Gastroesophageal sphincter (tissue), 4 donors: ENCODE results near the gene BOLA3. TPM values are rescaled to one million over a fixed set of nuclear protein-coding genes. Genes with fewer than 3 reads are reported as not detected.

Experiments
- ATAC-seq: fragments of 150-250 bp; one replicate; pipeline ENCODE4 v1.9.1; 2016; ENCODE audit warnings: mild to moderate bottlenecking, moderate library complexity
- H3K27ac ChIP-seq, 4 donors: fragments of 200-600 bp; sonication (generic) in 3 of 4; 1 replicate in 3 of 4; 2 replicates in 1 of 4; pipeline ENCODE4 v1.5.1; 2016 to 2019
- H3K27me3 ChIP-seq: fragments of 200-600 bp; sonication (generic); one replicate; pipeline ENCODE4 v1.5.1; 2019
- H3K36me3 ChIP-seq, 2 donors: fragments of 200-600 bp; sonication (generic); one replicate each; pipeline ENCODE4 v1.5.1; 2019; ENCODE audit warnings: control low read depth in 1 of 2
- H3K4me1 ChIP-seq, 3 donors: fragments of 200-600 bp; sonication (generic); 1 replicate in 2 of 3; 2 replicates in 1 of 3; pipeline ENCODE4 v1.5.1; 2016 to 2019; ENCODE audit warnings: control low read depth in 2 of 3
- H3K4me3 ChIP-seq, 2 donors: fragments of 200-600 bp; sonication (generic); one replicate each; pipeline ENCODE4 v1.5.1; 2019; ENCODE audit warnings: mild to moderate bottlenecking in 1 of 2, moderate library complexity in 1 of 2
- H3K9me3 ChIP-seq, 3 donors: fragments of 200-600 bp; sonication (generic); one replicate each; pipeline ENCODE4 v1.5.1; 2017 to 2019; ENCODE audit warnings: control low read depth in 2 of 3
- EP300 ChIP-seq: sonication (generic); formaldehyde crosslinking; IDR thresholded peaks from one replicate; pipeline ENCODE4 v1.6.1; 2017; ENCODE audit warnings: antibody characterized with exemption, mild to moderate bottlenecking
- POLR2A ChIP-seq, 2 donors: fragments of 450-650 bp; IDR thresholded peaks; one replicate each; pipeline ENCODE4 v1.6.1; 2017; ENCODE audit warnings: antibody characterized with exemption in 2 of 2, mild to moderate bottlenecking in 2 of 2, moderate library complexity in 1 of 2
- POLR2AphosphoS5 ChIP-seq: sonication (generic); formaldehyde crosslinking; IDR thresholded peaks from one replicate; pipeline ENCODE4 v1.6.1; 2017; ENCODE audit warnings: antibody characterized with exemption
- WGBS, 2 donors: methylation state at CpG; one replicate each; pipeline ENCODE4 v1.1.5; 2018; ENCODE audit warnings: low coverage in 1 of 2; 5-methylcytosine and 5-hydroxymethylcytosine counted together
- total RNA-seq, 4 donors: library from RNA; depleted of rRNA; stranded (reverse); fragments of >200 nt; gene quantifications; one replicate each; pipeline ENCODE4 v1.1.0, GENCODE V29; 2016
- TF ChIP-seq, protein P1 (sequence below), 4 experiments: fragments of 200-600 bp in 2 of 4; fragments of 450-650 bp in 2 of 4; sonication (generic) in 1 of 4; IDR thresholded peaks; one replicate each; pipeline ENCODE4 v1.5.1; 2017 to 2019; ENCODE audit warnings: antibody characterized with exemption in 4 of 4, mild to moderate bottlenecking in 2 of 4, moderate library complexity in 2 of 4

BOLA3 gene
- total RNA-seq, 4 donors from 2014 or later = 15.5 to 43.1 (median 30.5) TPM

DNA sequence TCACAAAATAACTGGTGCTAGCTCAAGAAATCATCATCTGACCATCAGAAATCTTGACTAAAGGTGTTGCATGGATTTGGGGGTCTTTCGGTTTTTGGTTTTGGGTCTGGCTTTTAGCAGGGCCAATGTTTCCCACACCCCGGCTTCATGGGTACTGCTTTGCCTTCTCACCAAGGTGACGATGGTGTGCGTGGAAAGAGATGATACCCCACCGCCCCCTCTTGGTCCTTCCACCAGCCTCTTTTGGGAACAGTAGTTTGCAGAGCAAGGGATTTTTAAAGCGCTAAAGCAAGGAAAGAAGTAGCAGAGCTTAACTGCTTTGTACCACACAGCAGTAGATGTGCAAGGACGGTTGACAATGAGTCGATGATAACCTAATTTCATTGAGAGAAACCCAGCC, 42.3 kb downstream of the BOLA3 start:
- Histone ChIP-seq H3K9me3 (no peaks in the 10 kb centered on the region), H3K36me3 (peaks cover 0 to 36% of the 10 kb centered on the region in 2 donors), H3K4me3 (no peak overlapping the region), H3K4me1 (no peaks in the 10 kb centered on the region), H3K27me3 (no peaks in the 10 kb centered on the region), H3K27ac (no peak overlapping the region)
- ATAC-seq = no peak
- WGBS, 2 donors = 100% methylated on average over 2 of the region's 8 CpGs
- no peak for TF ChIP-seq EP300
- TF ChIP-seq, protein P1, sequence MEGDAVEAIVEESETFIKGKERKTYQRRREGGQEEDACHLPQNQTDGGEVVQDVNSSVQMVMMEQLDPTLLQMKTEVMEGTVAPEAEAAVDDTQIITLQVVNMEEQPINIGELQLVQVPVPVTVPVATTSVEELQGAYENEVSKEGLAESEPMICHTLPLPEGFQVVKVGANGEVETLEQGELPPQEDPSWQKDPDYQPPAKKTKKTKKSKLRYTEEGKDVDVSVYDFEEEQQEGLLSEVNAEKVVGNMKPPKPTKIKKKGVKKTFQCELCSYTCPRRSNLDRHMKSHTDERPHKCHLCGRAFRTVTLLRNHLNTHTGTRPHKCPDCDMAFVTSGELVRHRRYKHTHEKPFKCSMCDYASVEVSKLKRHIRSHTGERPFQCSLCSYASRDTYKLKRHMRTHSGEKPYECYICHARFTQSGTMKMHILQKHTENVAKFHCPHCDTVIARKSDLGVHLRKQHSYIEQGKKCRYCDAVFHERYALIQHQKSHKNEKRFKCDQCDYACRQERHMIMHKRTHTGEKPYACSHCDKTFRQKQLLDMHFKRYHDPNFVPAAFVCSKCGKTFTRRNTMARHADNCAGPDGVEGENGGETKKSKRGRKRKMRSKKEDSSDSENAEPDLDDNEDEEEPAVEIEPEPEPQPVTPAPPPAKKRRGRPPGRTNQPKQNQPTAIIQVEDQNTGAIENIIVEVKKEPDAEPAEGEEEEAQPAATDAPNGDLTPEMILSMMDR (IDR thresholded peaks at IDR 0.05) = no peak
- no peak for TF ChIP-seq POLR2AphosphoS5
- no peak for TF ChIP-seq POLR2A (IDR thresholded peaks at IDR 0.05)

DNA sequence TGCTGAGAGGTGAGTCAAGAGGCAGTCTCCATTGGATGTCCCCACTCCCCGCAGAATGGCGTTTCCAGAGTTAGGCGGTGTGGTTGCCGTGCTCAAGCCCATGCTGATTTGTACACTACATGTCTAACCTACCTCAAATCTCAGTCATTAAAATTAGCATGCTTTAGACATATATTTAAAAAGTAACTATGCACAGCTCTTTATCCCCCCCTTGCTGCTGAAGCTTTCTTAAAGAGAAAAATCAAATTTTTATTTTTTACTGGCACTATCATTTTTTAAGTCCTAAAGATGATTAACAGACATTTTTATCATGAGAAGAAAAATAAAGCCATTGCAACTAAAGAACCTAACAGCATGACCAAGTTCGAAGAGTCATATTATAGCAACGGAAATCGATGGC, 42.9 kb downstream of the BOLA3 start:
- H3K27ac ChIP-seq = no peak overlapping the region
- H3K9me3 ChIP-seq = no peaks in the 10 kb centered on the region
- no peaks in the 10 kb centered on the region for H3K4me1 ChIP-seq
- WGBS, 2 donors = 91 to 100% methylated on average over 3 to 7 of the region's 7 CpGs
- H3K36me3 ChIP-seq = peaks cover 0 to 42% of the 10 kb centered on the region in 2 donors
- no peak for ATAC-seq
- H3K27me3 ChIP-seq = no peaks in the 10 kb centered on the region
- TF ChIP-seq POLR2A (IDR thresholded peaks at IDR 0.05) = no peak
- TF ChIP-seq, protein P1 (IDR thresholded peaks at IDR 0.05) = peak in 1 of 4 experiments; percentile 27
- no peak overlapping the region for H3K4me3 ChIP-seq

DNA sequence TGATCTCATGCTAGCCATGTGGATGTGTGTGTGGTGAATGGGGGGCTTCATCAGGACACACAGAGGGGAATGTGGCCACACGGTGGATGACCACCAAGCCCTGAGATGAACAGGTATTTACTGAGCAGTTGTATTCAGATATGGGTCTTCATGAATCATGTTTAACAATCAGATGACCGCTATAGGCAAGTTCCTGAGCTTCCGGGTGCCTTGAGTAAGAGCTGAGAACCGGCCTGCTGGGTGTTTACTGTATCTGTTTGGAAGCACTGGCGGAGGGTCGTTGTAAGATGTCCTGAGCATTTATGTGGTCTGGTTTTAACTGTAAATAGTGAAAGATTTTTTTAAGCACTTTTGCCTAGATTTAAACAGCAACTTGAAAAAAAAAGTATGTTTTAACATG, 43.9 kb downstream of the BOLA3 start:
- H3K9me3 ChIP-seq = no peaks in the 10 kb centered on the region
- no peak for ATAC-seq
- 78 to 91% methylated on average over 3 to 4 of the region's 6 CpGs for WGBS, 2 donors
- no peak overlapping the region for H3K27ac ChIP-seq
- no peak for TF ChIP-seq POLR2A (IDR thresholded peaks at IDR 0.05)
- TF ChIP-seq EP300 = no peak
- TF ChIP-seq POLR2AphosphoS5 = no peak
- TF ChIP-seq, protein P1 (IDR thresholded peaks at IDR 0.05) = no peak
- no peak overlapping the region for H3K4me3 ChIP-seq
- H3K4me1 ChIP-seq = no peaks in the 10 kb centered on the region
- H3K36me3 ChIP-seq = peaks cover 0 to 51% of the 10 kb centered on the region in 2 donors
- H3K27me3 ChIP-seq = no peaks in the 10 kb centered on the region

DNA sequence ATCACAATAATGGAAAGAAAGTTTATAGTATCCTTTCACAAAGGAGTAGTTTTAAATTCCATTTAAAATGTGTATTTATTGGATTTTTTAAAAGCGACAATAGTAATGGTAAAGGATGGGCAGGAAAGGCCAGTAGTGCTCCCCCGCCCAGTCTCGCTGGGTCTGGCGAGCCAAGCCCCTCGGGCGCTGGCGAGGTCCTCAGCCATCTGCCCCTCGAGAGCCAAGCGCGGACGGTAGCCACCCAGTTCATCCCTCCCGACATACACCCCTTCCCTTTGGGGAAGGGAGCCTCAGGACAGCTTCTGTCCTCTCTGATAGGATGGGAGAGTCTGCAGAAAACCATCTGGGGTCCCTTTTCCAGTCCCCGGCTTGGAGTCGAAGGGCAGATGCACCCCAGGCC, 45.2 kb downstream of the BOLA3 start:
- Histone ChIP-seq H3K36me3 (peaks cover 0 to 56% of the 10 kb centered on the region in 2 donors), H3K27me3 (no peaks in the 10 kb centered on the region), H3K4me3 (no peak overlapping the region), H3K9me3 (no peaks in the 10 kb centered on the region), H3K4me1 (no peaks in the 10 kb centered on the region), H3K27ac (no peak overlapping the region)
- 94 to 100% methylated on average over 1 to 12 of the region's 14 CpGs for WGBS, 2 donors
- ATAC-seq = no peak
- TF ChIP-seq POLR2AphosphoS5 (no peak), EP300 (no peak), POLR2A (IDR thresholded peaks at IDR 0.05) (no peak)
- TF ChIP-seq, protein P1 (IDR thresholded peaks at IDR 0.05) = no peak

DNA sequence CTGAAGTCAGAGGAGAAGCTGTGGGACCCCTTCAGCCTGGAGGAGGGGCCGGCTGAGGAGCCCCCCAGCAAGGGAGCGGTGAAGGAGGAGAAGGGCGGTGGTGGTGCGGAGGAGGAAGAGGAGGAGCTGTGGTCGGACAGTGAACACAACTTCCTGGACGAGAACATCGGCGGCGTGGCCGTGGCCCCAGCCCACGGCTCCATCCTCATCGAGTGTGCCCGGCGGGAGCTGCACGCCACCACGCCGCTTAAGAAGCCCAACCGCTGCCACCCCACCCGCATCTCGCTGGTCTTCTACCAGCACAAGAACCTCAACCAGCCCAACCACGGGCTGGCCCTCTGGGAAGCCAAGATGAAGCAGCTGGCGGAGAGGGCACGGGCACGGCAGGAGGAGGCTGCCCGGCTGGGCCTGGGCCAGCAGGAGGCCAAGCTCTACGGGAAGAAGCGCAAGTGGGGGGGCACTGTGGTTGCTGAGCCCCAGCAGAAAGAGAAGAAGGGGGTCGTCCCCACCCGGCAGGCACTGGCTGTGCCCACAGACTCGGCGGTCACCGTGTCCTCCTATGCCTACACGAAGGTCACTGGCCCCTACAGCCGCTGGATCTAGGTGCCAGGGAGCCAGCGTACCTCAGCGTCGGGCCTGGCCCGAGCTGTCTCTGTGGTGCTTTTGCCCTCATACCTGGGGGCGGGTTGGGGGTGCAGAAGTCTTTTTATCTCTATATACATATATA, 46.0 kb downstream of the BOLA3 start:
- H3K27ac ChIP-seq = no peak overlapping the region
- peaks cover 0 to 57% of the 10 kb centered on the region in 2 donors for H3K36me3 ChIP-seq

More for the DNA sequence above, 46.0 kb downstream of the BOLA3 start:
- WGBS, 2 donors = 94 to 100% methylated on average over 4 to 12 of the region's 39 CpGs
- no peak for ATAC-seq
- TF ChIP-seq, protein P1 (IDR thresholded peaks at IDR 0.05) = no peak
- TF ChIP-seq EP300 = no peak
- no peak for TF ChIP-seq POLR2A (IDR thresholded peaks at IDR 0.05)
- TF ChIP-seq POLR2AphosphoS5 = no peak
- H3K4me1 ChIP-seq = no peaks in the 10 kb centered on the region
- no peak overlapping the region for H3K4me3 ChIP-seq
- no peaks in the 10 kb centered on the region for H3K27me3 ChIP-seq
- no peaks in the 10 kb centered on the region for H3K9me3 ChIP-seq
